Skeletal muscle tissue (tissue), 4 donors: ENCODE data around the gene DGKG. TPM values are rescaled to one million over a fixed set of nuclear protein-coding genes. Genes with fewer than 3 reads are reported as not detected.

Experiments used
- H3K27ac ChIP-seq: one replicate; pipeline ENCODE4 v1.7.0; 2013; ENCODE audit warnings: mild to moderate bottlenecking, low read depth, low read length, inconsistent platforms
- H3K27me3 ChIP-seq, 3 donors: one replicate each; pipeline ENCODE4 v1.7.0; 2013; ENCODE audit warnings: low read length in 3 of 3; ENCODE audit not compliant: control insufficient read depth in 3 of 3, insufficient read depth in 3 of 3
- H3K36me3 ChIP-seq, 3 donors: one replicate each; pipeline ENCODE4 v1.7.0; 2013; ENCODE audit warnings: low read length in 3 of 3; ENCODE audit not compliant: control insufficient read depth in 3 of 3, insufficient read depth in 3 of 3
- H3K4me1 ChIP-seq, 3 donors: one replicate each; pipeline ENCODE4 v1.7.0; 2013; ENCODE audit warnings: low read length in 3 of 3, mild to moderate bottlenecking in 3 of 3; ENCODE audit not compliant: control insufficient read depth in 3 of 3, insufficient read depth in 3 of 3
- H3K4me3 ChIP-seq, 3 donors: one replicate each; pipeline ENCODE4 v1.7.0; 2013; ENCODE audit warnings: low read length in 3 of 3
- H3K9ac ChIP-seq, 3 donors: one replicate each; pipeline ENCODE4 v1.7.0; 2013; ENCODE audit warnings: low read length in 3 of 3, mild to moderate bottlenecking in 3 of 3, moderate library complexity in 2 of 3, low read depth in 1 of 3
- H3K9me3 ChIP-seq, 3 donors: one replicate each; pipeline ENCODE4 v1.7.0; 2013; ENCODE audit warnings: low read length in 3 of 3; ENCODE audit not compliant: control insufficient read depth in 3 of 3
- total RNA-seq: library from RNA; depleted of rRNA; stranded (reverse); fragments of >200 nt; gene quantifications from one replicate; pipeline ENCODE4 v1.2.3, GENCODE V29; 2014
- donor health status: Osteomylitis.

The DGKG gene
- total RNA-seq, 1 donor from 2014 or later = 2.6 TPM

GRCh38 chr3:186123012-186123411 is 239.0 kb downstream of the DGKG start:
- Histone ChIP-seq H3K27me3 (peaks cover 0 to 3% (median 2%) of the 10 kb centered on the region in 3 donors), H3K4me1 (no peaks in the 10 kb centered on the region)

GRCh38 chr3:186121968-186122367 is 240.1 kb downstream of the DGKG start:
- Histone ChIP-seq H3K4me1 (no peaks in the 10 kb centered on the region), H3K9me3 (no peaks in the 10 kb centered on the region), H3K9ac (no peak overlapping the region), H3K36me3 (no peaks in the 10 kb centered on the region), H3K27ac (no peak overlapping the region), H3K27me3 (peaks cover 0 to 3% (median 2%) of the 10 kb centered on the region in 3 donors), H3K4me3 (no peak overlapping the region)

More at GRCh38 chr3:186123012-186123411, 239.0 kb downstream of the DGKG start:
- H3K4me3 ChIP-seq = no peak overlapping the region
- H3K36me3 ChIP-seq = no peaks in the 10 kb centered on the region
- H3K9me3 ChIP-seq = no peaks in the 10 kb centered on the region
- H3K27ac ChIP-seq = no peak overlapping the region
- no peak overlapping the region for H3K9ac ChIP-seq

- no peaks in the 10 kb centered on the region for H3K4me1 ChIP-seq
- H3K9me3 ChIP-seq = no peaks in the 10 kb centered on the region
- H3K9ac ChIP-seq = no peak overlapping the region
- no peak overlapping the region for H3K27ac ChIP-seq
- H3K4me3 ChIP-seq = no peak overlapping the region
- peaks cover 0 to 3% (median 2%) of the 10 kb centered on the region in 3 donors for H3K27me3 ChIP-seq
- H3K36me3 ChIP-seq = no peaks in the 10 kb centered on the region
Measured at GRCh38 chr3:186121278-186121677, 240.8 kb downstream of the DGKG start.

- Histone ChIP-seq H3K4me1 (no peaks in the 10 kb centered on the region), H3K27me3 (peaks cover 0 to 3% (median 2%) of the 10 kb centered on the region in 3 donors), H3K4me3 (no peak overlapping the region), H3K36me3 (no peaks in the 10 kb centered on the region), H3K9ac (no peak overlapping the region), H3K27ac (no peak overlapping the region), H3K9me3 (no peaks in the 10 kb centered on the region)
Measured at GRCh38 chr3:186119499-186119898, 242.5 kb downstream of the DGKG start.

DNA sequence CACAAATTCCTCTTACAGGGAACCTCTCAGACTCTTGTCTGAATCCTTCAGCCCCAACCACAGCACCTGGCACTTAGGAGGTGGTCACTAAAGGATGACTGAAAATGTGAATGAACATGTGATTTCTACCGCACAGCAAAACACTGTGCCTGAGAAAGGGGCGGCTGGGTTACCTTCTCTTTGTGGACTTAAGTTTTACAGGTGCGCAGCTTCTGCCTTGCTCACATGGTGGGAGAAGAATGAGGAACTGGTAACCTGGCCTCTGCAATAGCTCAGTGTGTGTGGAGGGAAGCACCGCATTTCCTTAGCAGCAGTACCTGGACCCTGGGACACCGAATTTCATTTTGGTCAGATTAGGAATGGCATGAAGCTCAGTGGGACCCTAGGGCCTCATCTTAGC is 243.3 kb downstream of the DGKG start:
- Histone ChIP-seq H3K4me3 (no peak overlapping the region), H3K27me3 (peaks cover 0 to 3% (median 2%) of the 10 kb centered on the region in 3 donors), H3K9ac (no peak overlapping the region), H3K4me1 (no peaks in the 10 kb centered on the region), H3K36me3 (no peaks in the 10 kb centered on the region), H3K27ac (no peak overlapping the region), H3K9me3 (no peaks in the 10 kb centered on the region)

- Histone ChIP-seq H3K36me3 (no peaks in the 10 kb centered on the region), H3K4me3 (no peak overlapping the region), H3K27ac (no peak overlapping the region), H3K9ac (no peak overlapping the region), H3K9me3 (no peaks in the 10 kb centered on the region), H3K27me3 (peaks cover 0 to 6% (median 3%) of the 10 kb centered on the region in 3 donors), H3K4me1 (no peaks in the 10 kb centered on the region)
Measured at GRCh38 chr3:186117521-186118134, 244.4 kb downstream of the DGKG start.

DNA sequence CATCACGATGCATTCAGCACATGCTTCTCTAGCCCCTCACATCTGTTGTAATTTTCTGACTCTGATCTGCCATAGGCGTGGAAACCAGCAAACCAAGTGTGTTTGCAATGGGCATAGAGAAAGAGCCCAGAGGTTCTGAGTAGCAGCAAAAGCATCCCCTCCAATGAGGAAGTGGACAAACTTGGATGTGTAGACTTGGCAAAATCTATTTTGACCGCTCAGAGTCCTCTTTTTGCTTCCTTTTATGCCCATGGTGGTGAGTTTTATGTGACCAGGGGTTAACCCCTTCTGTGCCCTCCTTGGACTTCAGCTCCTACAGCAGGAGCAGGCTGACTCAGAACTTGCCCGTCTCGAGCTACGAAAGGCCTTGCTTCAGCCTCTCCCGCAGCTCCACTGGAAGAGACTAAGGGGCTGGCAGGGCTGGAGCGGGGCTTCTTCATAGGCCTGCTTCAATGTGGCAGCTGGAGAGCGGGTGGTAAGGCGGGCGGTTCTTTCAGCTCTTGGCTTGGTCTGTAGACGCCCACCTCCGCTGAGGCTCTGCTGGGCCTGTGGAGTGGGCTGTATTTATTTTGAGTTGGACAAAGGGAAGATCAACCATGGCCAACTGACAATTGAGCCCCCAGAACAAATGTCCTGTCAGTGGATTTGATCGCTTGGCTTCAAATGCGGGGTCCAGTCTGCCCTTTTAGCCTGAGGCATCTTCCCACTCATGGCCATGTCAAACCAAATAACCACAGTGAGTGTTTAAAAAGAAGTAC is 246.6 kb downstream of the DGKG start:
- Histone ChIP-seq H3K27me3 (peaks cover 2 to 7% (median 5%) of the 10 kb centered on the region in 3 donors), H3K4me3 (no peak overlapping the region), H3K9ac (no peak overlapping the region), H3K4me1 (peaks cover 2 to 6% (median 5%) of the 10 kb centered on the region in 3 donors), H3K36me3 (no peaks in the 10 kb centered on the region), H3K27ac (no peak overlapping the region), H3K9me3 (no peaks in the 10 kb centered on the region)

GRCh38 chr3:186110975-186111974 is 250.8 kb downstream of the DGKG start:
- H3K4me3 ChIP-seq = no peak overlapping the region
- H3K4me1 ChIP-seq = peaks cover 27 to 30% (median 28%) of the 10 kb centered on the region in 3 donors
- no peak overlapping the region for H3K27ac ChIP-seq
- H3K9ac ChIP-seq = no peak overlapping the region
- H3K36me3 ChIP-seq = no peaks in the 10 kb centered on the region
- H3K27me3 ChIP-seq = peaks cover 2 to 7% (median 5%) of the 10 kb centered on the region in 3 donors
- H3K9me3 ChIP-seq = no peaks in the 10 kb centered on the region

DNA sequence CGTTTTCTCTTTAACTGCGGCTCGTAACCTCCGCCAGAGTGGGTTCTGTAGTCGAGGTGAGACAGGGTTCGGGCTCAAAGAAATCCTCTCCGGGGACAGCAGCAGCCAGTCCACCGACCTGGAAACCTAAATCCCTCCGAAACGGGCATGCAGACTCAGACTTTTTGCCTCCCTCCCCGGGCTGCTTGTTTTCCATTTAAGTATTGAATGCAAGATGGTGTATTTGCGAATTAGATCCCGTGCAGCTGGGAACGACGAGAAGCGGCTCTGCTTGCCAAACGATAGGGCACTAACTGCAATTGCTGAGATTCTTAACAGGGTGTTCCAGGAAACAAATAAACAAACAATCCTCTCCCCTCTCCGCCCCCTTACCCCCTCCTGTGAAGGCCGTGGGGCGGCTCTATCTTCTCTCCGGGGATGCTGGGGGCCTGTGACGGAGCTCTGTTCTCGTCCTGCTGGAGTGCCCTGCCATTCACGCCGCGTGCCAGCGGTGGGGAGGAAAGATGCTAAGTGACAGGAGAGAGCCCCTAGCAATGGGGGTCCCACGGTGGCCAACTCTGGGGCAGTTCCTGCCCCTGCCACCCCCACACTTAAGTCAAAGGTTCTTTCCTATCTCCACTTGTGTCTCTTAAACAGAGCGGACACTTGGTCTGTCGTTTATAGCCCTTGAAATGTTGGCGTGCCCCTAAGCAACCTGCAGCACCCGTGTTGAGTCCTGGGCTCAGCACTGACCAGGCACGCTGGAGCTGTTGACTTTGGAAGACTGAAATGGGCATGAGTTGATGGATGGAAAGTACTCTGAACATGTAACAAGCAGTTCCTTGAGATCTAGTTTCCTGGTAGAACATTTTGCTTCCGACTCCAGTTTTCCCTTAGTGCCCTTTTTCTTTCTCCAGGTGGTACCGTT is 251.9 kb downstream of the DGKG start:
- Histone ChIP-seq H3K27me3 (peaks cover 2 to 7% (median 5%) of the 10 kb centered on the region in 3 donors), H3K4me3 (peak overlapping the region; percentile 72 to 89 (median 84)), H3K36me3 (no peaks in the 10 kb centered on the region), H3K9ac (peak overlapping the region; percentile 68 to 84 (median 80)), H3K27ac (peak overlapping the region; percentile 84), H3K4me1 (peaks cover 27 to 30% (median 28%) of the 10 kb centered on the region in 3 donors), H3K9me3 (no peaks in the 10 kb centered on the region)
